GM20000 (cell line): Measurements from ENCODE around the gene U2AF2.
A peak's percentile ranks its signal among the peaks of the same experiment; 100 is the strongest.

Experiments
- DNase-seq: peaks from one replicate; pipeline ENCODE4 v3.0.0; 2012; ENCODE audit warnings: low spot score
- TF ChIP-seq, protein P1 (sequence below): IDR thresholded peaks from 2 replicates; pipeline ENCODE4 v1.5.1; 2012; ENCODE audit warnings: mild to moderate bottlenecking, control low read depth; ENCODE audit errors: extremely low read depth, missing control alignments

U2AF2 gene

DNA sequence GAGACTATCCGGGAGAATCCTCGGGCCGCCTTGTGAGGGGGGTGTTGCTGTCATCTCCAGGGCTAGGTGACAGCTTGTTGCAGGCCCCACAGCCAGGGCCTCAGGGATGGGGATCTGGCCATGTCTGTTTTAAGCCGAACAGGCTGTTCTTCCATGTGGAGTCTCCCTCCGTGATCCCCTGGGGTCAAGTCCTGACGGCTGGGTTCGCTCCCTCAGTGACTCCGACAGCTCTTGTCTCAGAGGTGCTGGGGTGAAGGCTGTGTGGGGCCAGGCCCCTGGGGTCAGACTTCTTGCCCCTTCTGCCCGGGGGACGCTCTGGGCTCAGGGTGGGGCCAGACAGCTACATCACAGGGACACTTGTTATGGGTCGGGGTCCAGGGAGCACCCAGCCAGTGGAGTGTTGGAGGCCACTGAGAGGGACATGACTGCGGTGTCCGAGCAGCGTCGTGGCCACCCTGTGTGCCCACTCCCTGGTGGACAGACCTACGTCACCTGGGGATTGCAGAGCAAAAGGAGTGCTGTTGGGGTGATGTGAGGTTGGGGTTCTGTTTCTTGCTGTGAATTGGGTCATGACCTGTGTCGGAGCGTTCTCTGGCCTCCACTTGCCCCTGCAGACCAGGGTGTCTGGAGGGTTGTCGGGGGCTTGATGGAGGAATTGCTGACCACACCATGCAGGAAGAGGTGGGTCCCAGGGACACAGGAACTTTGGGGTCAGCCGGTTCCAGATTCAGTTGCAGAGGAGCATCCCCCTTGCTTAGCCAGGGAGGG is 41.6 kb downstream of the U2AF2 start:
- TF ChIP-seq, protein P1, sequence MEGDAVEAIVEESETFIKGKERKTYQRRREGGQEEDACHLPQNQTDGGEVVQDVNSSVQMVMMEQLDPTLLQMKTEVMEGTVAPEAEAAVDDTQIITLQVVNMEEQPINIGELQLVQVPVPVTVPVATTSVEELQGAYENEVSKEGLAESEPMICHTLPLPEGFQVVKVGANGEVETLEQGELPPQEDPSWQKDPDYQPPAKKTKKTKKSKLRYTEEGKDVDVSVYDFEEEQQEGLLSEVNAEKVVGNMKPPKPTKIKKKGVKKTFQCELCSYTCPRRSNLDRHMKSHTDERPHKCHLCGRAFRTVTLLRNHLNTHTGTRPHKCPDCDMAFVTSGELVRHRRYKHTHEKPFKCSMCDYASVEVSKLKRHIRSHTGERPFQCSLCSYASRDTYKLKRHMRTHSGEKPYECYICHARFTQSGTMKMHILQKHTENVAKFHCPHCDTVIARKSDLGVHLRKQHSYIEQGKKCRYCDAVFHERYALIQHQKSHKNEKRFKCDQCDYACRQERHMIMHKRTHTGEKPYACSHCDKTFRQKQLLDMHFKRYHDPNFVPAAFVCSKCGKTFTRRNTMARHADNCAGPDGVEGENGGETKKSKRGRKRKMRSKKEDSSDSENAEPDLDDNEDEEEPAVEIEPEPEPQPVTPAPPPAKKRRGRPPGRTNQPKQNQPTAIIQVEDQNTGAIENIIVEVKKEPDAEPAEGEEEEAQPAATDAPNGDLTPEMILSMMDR: no peak
- DNase-seq: no peak

DNA sequence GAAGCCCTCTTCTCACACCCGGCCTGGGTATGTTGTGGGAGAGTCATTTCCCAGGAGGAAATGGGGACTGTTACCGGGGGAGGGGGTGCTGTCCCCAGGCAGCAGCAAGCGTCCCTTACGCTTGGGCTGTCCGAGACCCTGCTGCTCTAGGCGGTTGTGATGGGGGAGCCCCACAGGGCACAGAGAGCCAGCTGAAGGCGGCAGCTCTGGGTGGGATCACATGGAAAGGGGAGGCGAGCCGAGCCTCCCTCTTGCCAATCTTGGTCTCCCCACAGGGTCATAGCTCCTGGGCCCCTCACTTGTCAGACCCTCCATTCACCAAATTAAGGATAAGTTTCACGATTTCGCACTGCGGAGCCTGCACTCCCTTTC is 42.2 kb downstream of the U2AF2 start:
- no peak for DNase-seq
- TF ChIP-seq, protein P1: no peak

DNA sequence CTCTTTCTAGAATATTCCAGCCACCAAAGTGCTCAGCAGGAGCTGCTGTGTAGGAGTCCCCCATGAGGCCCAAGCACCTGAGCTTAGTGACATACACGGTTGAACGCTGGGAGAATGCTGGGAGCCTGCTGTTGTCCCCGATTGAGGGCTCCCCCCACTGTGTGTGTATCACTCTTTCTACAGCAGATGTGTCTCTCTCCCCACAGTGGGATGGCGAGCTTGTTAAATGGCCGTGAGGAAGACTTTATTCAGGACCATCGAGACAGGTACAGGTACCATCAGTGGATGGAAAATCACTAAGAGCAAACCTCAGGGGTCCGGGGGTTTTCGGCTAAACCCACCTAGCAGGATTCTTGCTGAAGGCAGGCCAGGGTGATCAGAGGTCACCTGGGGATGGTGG is 42.9 kb downstream of the U2AF2 start:
- DNase-seq: no peak
- TF ChIP-seq, protein P1: no peak

DNA sequence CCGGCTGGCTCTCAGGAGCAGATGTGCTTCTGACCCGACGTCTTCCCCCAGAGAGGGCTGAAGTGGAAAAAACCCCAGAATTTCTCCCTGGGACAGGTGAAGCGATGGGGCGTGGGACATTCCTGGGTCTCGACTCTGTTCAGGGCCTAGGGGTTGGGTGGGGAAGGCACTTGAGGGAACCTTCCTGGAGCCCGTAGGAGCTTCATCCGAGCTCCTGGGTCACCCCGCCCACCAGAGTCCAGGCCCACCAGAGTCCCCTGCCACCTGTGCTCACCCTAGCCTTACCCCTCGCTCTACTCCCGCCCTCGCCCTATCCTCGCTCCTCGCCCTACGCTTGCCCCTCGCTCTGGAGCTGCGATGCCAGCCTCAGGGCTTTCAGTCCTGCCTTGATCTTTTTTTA is 43.4 kb downstream of the U2AF2 start:
- DNase-seq: no peak
- TF ChIP-seq, protein P1: no peak

DNA sequence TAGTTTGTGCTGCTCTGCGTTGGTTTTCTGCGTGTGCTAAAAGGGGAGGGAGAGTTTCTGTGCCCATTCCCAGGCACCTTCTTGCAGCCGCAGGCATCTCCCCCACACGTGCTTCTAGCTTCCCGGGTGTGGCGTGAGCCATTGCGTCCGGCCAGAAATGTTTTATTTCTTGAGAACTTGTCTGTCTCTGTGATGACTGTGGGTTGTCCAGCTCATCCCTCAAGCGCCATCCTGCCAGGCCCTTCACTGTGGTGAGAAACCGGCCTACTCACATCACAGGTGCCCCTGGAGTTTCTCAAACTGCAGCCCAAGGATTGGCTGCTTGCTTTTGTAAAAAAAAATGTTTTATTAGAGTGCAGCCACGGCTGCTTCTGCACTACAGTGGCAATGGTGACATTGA is 44.4 kb downstream of the U2AF2 start:
- TF ChIP-seq, protein P1: no peak
- DNase-seq: no peak

DNA sequence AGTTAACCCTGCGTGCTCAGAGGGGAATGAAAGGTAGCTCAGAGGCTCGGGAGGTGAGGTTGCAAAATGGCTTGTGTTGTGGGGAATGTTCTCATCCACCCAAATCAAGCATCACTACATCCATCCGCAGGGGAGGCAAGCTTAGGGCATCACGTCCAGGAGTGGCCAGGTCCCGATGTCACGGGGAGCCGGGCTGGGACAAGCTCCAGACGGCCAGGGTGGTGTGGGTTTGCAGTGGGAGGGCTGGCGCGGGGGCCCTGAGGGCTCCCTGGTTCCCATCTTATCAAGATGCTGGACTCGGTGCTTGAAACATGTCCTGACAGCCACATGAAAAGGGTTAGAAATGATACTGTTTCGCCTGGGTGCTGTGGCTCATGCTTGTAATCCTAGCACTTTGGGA is 46.0 kb downstream of the U2AF2 start:
- peak; percentile 10 for DNase-seq
- TF ChIP-seq, protein P1: no peak

DNA sequence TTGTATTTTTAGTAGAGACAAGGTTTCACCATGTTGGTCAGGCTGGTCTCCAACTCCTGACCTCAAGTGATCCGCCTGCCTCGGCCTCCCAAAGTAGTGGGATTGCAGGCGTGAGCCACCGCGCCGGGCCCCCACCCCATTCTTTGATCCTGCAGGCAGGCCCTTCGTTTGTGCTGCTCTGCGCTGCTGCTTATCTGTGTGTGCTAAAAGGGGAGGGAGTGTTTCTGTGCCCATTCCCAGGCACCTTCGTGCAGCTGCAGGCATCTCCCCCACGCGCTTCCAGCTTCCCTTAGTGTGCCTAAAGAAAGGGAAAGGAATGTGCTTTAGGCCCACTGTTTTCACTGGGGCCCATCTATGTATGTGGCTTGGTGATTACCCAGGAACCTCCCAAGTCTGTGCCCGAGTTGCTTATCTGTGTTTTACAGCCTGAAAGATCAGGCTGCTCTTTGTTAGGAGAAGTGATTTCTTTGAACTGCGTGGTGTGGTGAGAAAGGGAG is 47.3 kb downstream of the U2AF2 start:
- no peak for DNase-seq
- TF ChIP-seq, protein P1: no peak
